Measurements from ENCODE around the gene CAPRIN1. TPM values are rescaled to one million over a fixed set of nuclear protein-coding genes. Genes with fewer than 3 reads are reported as not detected.

The CAPRIN1 gene
- total and polyA plus RNA-seq, 2 of the 8 experiments (the other 6 are each of a cell fraction or from before 2014, with no cell fraction given), result 221 to 317 TPM

- FAIRE-seq (peak; percentile 85), DNase-seq (ENCODE audit: low read depth in 1 of 2, low spot score in 2 of 2) (peak; percentile 95 to 97)
- Histone ChIP-seq H3K23me2 (ENCODE audit: low read depth, low read length) (peaks cover 9% of the 10 kb centered on the region), H3K36me3 (ENCODE audit: control insufficient read depth in 2 of 4, insufficient read depth in 4 of 4, low read length in 3 of 4) (peaks cover 12 to 29% (median 26%) of the 10 kb centered on the region in 4 experiments; a peak in 7 of 8 replicates), H3K79me2 (ENCODE audit: control insufficient read depth in 1 of 2, insufficient read depth in 2 of 2, low read length in 2 of 2) (peaks cover 7 to 31% of the 10 kb centered on the region in 2 experiments), H4K20me1 (replicated peaks in 1 of 2; ENCODE audit: control insufficient read depth in 1 of 2, insufficient read depth in 2 of 2, low read length in 2 of 2) (no peaks in the 10 kb centered on the region), H2BK5ac (ENCODE audit: low read depth, low read length) (peak within 1 kb of the TSS; percentile 90), H3K79me1 (ENCODE audit: low read depth, low read length) (0 out of 2 replicates have a peak, but pooled peaks cover 2% of the 10 kb centered on the region), H3K27me3 (replicated peaks in 1 of 4; ENCODE audit: control insufficient read depth in 3 of 4, extremely low read depth in 1 of 4, insufficient read depth in 3 of 4, low read length in 3 of 4) (no peaks in the 10 kb centered on the region), H2AK5ac (ENCODE audit: low read depth, low read length) (no peak within 1 kb of the TSS; the same call in 1 of the 2 replicates), H3K9ac (replicated peaks in 1 of 4; ENCODE audit: extremely low read depth in 1 of 4, low read depth in 3 of 4, low read length in 3 of 4) (peak within 1 kb of the TSS; percentile 84 to 97 (median 96)), H3K56ac (replicated peaks; ENCODE audit: insufficient read length, low read depth, low read length) (peak within 1 kb of the TSS; percentile 13), H3K27ac (ENCODE audit: low read depth, low read length) (peak within 1 kb of the TSS; percentile 95), H4K91ac (replicated peaks; ENCODE audit: insufficient read length, low read length) (no peak within 1 kb of the TSS), H4K8ac (ENCODE audit: extremely low read depth, insufficient read depth, low read length) (peak within 1 kb of the TSS; percentile 96; the same call in 1 of the 2 replicates), H3K14ac (ENCODE audit: insufficient read length) (no peak within 1 kb of the TSS), H2BK12ac (ENCODE audit: low read depth, low read length) (no peak within 1 kb of the TSS; the same call in 1 of the 2 replicates), H3K23ac (ENCODE audit: insufficient read length) (no peak within 1 kb of the TSS), H3K4me1 (replicated peaks in 1 of 4; ENCODE audit: control insufficient read depth in 3 of 4, insufficient read depth in 4 of 4, low read length in 3 of 4) (peaks cover 0 to 2% (median 0%) of the 10 kb centered on the region in 4 experiments; a peak in 1 of 7 replicates), H2BK15ac (ENCODE audit: low read length) (no peak within 1 kb of the TSS), H3K18ac (ENCODE audit: extremely low read depth, low read length) (peak within 1 kb of the TSS; percentile 7; the same call in 1 of the 2 replicates), H4K5ac (ENCODE audit: insufficient read length, low read depth, low read length) (peak within 1 kb of the TSS; percentile 57), H2AFZ (ENCODE audit: low read length) (peak within 1 kb of the TSS; percentile 45; the same call in 1 of the 2 replicates), H3K9me3 (ENCODE audit: insufficient read depth in 2 of 2, low read depth in 1 of 2, low read length in 1 of 2) (no peaks in the 10 kb centered on the region), H2BK20ac (ENCODE audit: low read length) (no peak within 1 kb of the TSS), H3K4me2 (ENCODE audit: insufficient read depth in 1 of 2, low read depth in 2 of 2, low read length in 2 of 2) (peak within 1 kb of the TSS; percentile 83 to 86), H3K4ac (replicated peaks; ENCODE audit: insufficient read length, low read depth, low read length) (peak within 1 kb of the TSS; percentile 70), H3K4me3 (ENCODE audit: extremely low read depth in 1 of 4, insufficient read depth in 2 of 4, low read depth in 3 of 4, low read length in 4 of 4) (peak within 1 kb of the TSS; percentile 71 to 95 (median 91)), H2BK120ac (replicated peaks; ENCODE audit: low read depth, low read length) (no peak within 1 kb of the TSS)
- WGBS, 2 experiments (ENCODE audit: extremely low coverage in 1 of 2, insufficient coverage in 1 of 2, insufficient read length in 1 of 2, insufficient replicate concordance in 2 of 2, low coverage in 1 of 2, low lambda C conversion rate in 2 of 2, missing lambda C conversion rate in 1 of 2), result 2% methylated on average over 55 of the region's 55 CpGs; no CpG with 5 or more reads in 1 of the 2 experiments
- CTCF ChIA-PET (ENCODE audit: partially characterized antibody), result interaction anchor here (1.1 kb wide), 1 partner anchor 387 kb away, joined by 4 read pairs; no protein-coding TSS in a partner anchor
- POLR2A ChIA-PET (ENCODE audit: partially characterized antibody), result interaction anchor here (0.6 to 6.1 kb wide), 26 partner anchors 9 to 355 kb away, joined by 3 to 81 read pairs (median 3); partner anchors contain the start of gene CAPRIN1
- TF ChIP-seq GTF2F1 (IDR thresholded peaks at IDR 0.05; ENCODE audit: borderline replicate concordance, low read depth, low read length) (peak; percentile 76), KDM4A (IDR thresholded peaks at IDR 0.05; ENCODE audit: low read depth, low read length, severe bottlenecking) (peak; percentile 98), POLR2A (IDR thresholded peaks at IDR 0.05; ENCODE audit: control extremely low read depth in 1 of 2, low read depth in 2 of 2, low read length in 2 of 2) (peak; percentile 99 to 100), CREB1 (IDR thresholded peaks at IDR 0.05) (peak; percentile 99), CTCF (IDR thresholded peaks at IDR 0.05; ENCODE audit: control extremely low read depth in 1 of 3, insufficient read depth in 1 of 3, low read depth in 1 of 3, low read length in 3 of 3) (0 out of 4 replicates have a peak, but pooled peaks of 1 of the 3 experiments have one; percentile 4), KDM1A (IDR thresholded peaks at IDR 0.05; ENCODE audit: borderline replicate concordance, low read length) (no peak), USF2 (IDR thresholded peaks at IDR 0.05; ENCODE audit: low read length) (peak; percentile 72)
Observed at GRCh38 chr11:34105079-34105956, 53.8 kb downstream of the CAPRIN1 start, which contains the start of gene NAT10. Gene NAT10, plus strand, starts transcription at chr11:34105629. Its CDS starts 2,597 bp downstream, at chr11:34108226.
